GM19395 (cell line): ENCODE data around the gene GTF3C4.

ENCODE experiments used
- ATAC-seq: cut with Tn5 transposase; IDR thresholded peaks from one replicate; pipeline ENCODE4 v1.9.1; 2021; ENCODE audit warnings: mild to moderate bottlenecking, moderate library complexity; ENCODE audit not compliant: unreplicated experiment

The GTF3C4 gene

GRCh38 chr9:132729235-132729890 lies 59.1 kb downstream of the GTF3C4 start:
- no peak for ATAC-seq

DNA sequence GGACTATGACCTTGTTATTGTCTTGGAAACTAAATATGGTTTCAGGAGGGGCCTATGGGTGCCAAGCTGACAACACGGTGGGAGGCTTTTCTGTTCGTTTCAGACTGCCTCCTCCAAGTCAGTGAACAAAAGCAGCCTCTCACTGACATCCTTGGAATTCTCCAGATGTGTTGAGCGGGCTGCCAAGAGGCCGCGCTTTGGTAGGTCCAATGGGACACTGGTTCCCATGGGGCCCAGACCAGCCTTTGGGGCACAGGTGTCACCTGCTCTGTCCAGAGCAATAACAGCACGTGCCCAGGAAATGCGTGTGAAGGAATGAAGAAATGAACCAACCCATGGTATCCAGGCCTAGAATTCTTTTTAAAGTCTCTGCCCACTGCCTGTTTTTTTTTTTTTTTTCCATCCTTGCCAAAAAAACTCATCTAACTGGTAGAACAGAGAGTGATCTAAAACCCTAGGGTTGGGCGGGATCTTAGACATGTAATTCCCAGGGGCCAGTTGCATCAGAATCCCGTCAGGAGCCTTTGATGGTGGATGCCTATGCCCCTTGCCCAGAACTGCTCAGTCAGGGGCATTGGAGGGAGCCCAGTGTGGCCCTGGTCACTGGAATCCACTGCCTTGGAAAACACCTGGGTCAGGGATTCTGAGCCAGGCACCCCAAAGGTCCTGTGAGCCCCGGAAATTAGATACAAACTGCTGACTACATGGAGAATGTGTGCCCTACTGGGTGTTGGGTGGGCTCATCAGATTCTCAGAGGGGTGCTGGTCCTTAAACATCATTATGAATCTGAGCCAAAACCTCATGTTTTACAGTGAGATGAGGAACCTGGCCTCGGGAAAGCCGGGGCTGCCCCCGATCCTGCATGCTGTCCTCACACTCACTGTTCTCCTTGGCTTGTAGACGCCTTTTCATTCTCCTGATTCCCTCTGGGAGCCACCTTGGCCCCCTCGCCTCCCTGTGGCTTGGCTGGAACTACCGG lies 60.1 kb downstream of the GTF3C4 start:
- no peak for ATAC-seq

- ATAC-seq = no peak
Observed at GRCh38 chr9:132731230-132731629, 61.0 kb downstream of the GTF3C4 start.

- ATAC-seq = no peak
Observed at GRCh38 chr9:132732326-132733259, 62.3 kb downstream of the GTF3C4 start.

DNA sequence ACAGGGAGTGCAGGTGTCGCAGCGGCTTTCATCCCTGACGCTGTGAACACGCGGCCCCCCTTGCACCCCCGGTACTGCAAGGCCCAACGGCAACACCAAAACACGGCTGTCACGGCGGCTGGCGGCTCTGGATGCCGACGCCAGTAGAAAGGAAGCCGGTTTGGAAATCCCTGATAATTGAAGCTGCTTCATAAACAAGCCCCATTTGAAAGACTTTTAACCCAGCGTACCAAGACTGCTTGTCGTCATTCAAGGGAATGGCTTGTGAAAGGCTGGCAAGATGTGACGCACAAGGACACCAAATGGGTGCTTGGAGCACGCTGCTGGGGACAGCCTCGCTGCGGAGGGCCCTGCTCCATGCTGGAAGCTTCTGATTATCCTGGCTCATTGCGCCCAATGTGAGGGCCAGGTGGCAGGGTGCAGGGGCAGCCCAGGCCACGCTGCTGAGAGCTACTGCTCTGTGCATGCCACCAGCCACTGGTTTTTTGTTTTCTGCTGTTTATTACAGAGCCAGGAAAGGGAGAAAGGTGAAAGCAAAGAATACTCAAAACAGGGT lies 63.1 kb downstream of the GTF3C4 start:
- ATAC-seq = no peak

DNA sequence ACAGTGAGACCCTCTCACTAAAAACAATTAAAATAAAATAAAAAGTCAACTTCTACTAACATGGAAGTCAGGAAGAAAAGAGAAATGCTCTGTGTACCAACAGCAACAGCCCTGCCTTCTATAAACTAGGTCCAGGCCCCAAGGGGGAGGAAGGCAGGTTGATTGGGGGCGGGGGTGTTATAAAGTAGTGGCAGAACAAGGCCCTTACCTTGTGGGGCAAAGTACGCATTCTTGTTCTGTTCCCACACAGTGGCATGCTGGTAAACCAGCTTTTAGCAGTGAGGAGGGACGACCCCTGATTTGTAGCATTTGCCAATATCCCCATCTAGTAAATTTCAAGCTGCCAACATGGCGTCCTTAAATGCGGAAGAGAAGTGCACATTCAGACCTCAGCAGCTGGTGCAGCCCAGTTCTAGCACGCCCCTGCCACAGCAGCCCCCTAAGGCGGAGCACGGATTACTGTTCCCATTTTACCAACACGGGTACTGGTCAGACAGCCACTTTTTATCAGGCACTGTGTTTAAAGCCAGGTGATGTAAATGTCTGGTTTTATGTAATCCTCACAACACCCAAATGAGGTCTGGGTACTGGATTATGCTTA lies 69.5 kb downstream of the GTF3C4 start:
- no peak for ATAC-seq

GRCh38 chr9:132740526-132741309 lies 70.5 kb downstream of the GTF3C4 start:
- no peak for ATAC-seq

GRCh38 chr9:132742821-132743311 lies 72.6 kb downstream of the GTF3C4 start:
- ATAC-seq = no peak

GRCh38 chr9:132743931-132744479 lies 73.7 kb downstream of the GTF3C4 start:
- no peak for ATAC-seq
